ENCODE results near the gene WDR49.

Gene WDR49

DNA sequence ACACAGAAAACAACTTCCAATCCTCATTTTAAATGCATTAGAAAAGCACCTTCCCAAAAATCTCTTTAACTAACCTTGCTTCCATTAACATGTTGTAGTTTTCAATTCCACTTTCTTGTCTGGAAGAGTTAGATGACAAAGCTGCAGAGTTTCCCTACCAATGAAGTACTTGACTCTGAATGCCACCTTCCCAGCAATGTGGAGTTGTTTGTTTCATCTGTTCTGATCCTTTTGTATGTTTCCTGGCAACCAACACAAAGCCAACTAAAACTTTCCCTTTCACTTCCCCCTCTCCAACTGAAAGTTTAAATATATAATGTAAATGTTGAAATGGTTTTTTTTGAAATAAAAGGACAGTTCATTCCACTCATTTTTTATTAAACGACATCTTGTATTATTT, at the start of gene WDR49:
Gene WDR49 (minus strand): TSS at position 183 of the 400 bp plus-strand sequence. CDS start 517 bp downstream, outside the sequence.
- in situ Hi-C loops (cut with MboI; ENCODE audit: low sequenced_read_pairs) = no loop called here

DNA sequence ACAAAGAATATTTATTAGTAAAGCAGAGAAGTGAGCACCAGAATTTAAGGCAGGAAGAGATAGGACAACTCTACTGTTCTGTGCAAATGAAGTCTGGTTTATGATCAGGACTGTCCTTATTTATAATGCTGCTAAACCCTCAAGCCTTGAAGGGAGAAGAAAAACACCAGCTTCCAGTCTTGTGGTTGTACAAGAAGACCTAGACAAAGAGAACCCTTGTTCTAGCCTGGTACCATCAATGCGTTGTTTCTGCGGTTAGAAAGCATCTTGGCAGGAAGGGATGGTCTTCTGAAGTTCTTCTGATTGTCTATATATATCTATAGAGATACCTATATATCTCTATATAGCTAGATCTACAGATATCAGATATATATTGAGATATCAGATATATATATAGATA, 47.2 kb upstream of the WDR49 start:
- in situ Hi-C loops (cut with MboI; ENCODE audit: low sequenced_read_pairs) = loop anchor here (25.0 kb wide), 1 partner anchor 336 kb away; no protein-coding TSS in a partner anchor

DNA sequence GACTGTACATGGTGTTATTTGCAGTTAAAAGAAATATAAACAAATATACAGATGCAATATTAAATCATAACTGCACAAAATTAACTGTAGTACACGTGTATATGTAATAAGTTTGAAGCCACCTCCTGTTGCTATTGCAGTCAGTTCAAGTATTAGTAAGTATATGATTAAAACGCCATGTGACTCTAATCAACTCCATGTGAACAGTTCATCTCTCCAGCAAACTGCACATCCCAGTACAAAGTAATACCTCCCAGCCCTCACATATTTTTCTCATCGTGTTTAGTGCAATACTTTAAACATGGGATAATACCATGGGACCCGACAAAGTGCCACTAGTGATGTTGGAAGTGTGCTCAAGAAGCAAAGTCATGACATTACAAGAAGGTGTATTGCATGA, 46.3 kb upstream of the WDR49 start:
- in situ Hi-C loops (cut with MboI; ENCODE audit: low sequenced_read_pairs) = loop anchor here (25.0 kb wide), 1 partner anchor 337 kb away; no protein-coding TSS in a partner anchor

DNA sequence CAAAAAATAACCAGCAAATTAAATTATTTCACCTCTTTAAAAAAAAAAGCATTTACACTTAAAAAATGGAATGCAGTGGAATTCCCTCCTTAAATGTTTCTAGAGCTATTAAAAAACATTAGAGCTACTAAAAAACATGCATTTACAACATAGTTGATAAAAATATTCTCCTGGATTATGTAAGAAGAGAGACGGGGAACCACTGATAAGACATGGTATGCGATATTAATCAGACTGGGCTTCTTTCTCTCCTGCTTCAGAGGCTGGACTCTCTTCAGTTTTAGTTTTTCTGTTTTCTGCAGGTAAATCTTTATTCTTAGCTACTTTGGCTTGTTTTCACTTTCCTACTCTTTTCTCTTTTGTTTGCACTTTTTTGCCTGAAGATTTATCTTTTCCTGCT, 40.4 kb upstream of the WDR49 start:
- in situ Hi-C loops (cut with MboI; ENCODE audit: low sequenced_read_pairs) = no loop called here

DNA sequence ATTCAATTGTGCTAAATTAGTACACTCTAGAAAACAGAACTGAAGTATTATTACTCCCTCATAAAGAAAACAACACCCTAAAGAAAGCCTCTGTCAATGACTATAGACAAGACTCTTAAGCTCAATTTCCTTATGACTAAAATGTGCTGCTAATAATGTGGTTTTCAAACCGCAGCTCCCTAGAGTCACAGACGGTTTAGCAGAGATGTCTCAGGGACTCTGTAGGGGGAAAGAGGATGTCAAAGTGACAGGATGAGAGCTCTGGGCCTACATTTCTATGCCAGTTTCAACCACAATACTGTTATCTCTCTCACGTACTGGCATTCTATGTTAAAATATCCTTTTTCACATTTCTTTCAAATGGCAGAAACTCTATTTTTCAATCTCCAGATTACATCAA, 37.6 kb upstream of the WDR49 start:
- in situ Hi-C loops (cut with MboI; ENCODE audit: low sequenced_read_pairs) = no loop called here

DNA sequence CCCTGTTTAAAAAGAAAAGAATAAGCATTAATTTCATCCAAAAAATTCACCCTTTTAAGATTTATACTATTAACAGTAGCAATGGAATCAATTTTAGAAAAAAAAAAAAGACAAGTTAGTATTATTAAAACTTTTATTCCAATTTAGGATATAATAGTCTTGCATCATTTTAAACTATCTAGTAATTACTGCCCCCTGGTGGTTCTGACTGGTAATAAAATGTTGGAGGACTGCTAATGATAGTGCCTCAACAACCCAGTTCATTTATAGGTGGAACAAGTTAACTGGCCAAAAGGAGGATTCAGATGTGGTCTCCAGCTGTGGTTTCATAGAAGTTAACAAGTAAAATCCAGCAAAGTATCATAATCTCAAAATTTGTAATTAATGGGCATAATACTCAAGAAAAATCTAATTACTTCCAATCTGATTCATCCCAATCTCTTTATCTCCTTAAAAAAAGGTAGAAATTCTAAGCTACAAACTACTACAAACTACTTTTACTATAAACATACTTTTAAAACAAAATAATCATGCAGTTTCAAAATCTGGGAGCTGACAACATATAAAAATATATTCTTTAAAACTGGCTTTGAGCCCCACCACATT, 30.7 kb upstream of the WDR49 start:
- in situ Hi-C loops (cut with MboI; ENCODE audit: low sequenced_read_pairs) = no loop called here

DNA sequence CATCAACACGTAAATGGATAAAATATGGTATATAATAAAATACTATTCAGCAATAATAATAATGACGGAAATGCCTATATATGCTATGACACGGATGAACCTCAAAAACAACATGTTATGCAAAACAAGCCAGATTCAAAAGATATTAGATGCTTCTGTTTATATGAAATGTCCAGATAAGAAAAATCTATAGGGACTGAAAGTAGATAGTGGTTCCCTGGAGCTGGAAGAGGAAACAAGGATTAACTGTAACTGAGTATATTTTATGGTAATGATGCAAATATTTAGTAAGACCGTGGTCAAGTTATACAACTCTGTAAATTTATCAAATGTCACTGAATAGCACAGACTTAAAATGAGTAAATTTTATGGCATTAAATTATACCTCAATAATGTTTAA, 25.8 kb upstream of the WDR49 start:
- in situ Hi-C loops (cut with MboI; ENCODE audit: low sequenced_read_pairs) = no loop called here

DNA sequence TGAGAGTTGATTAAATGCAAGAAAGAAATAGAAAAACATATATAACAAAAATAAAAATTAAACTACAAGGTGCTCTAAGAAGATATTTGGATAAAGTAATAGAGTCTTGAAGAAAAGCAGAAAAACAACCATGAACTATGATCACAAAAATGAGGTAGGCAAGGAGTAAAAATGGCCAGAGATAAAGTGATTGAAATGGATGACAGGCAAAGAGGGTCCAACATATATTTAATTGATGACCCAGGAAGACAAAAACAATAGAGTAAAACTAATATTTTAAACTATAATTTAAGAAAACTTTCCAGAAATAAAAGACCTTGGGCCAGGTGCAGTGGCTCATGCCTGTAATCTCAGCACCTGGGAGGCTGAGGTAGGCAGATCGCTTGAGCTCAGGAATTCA, 22.1 kb upstream of the WDR49 start:
- in situ Hi-C loops (cut with MboI; ENCODE audit: low sequenced_read_pairs) = no loop called here

DNA sequence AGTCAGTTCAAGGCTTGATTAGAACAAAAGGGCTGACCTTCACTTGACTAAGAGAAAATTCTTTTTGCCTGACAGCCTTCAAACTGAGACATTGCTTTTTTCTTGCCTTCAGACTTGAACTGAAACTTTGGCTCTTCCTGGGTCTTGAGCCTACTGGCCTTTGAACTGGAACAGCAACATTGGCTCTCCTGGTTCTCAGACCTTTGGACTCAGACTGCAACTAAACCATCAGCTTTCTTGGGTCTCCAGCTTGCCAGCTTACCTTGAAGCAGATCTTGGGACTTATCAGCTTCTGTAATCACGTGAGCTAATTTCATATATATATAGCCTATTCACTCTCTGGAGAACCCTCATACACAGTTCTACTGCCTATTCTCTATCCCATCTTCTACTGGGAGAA, 19.5 kb upstream of the WDR49 start:
- in situ Hi-C loops (cut with MboI; ENCODE audit: low sequenced_read_pairs) = no loop called here

DNA sequence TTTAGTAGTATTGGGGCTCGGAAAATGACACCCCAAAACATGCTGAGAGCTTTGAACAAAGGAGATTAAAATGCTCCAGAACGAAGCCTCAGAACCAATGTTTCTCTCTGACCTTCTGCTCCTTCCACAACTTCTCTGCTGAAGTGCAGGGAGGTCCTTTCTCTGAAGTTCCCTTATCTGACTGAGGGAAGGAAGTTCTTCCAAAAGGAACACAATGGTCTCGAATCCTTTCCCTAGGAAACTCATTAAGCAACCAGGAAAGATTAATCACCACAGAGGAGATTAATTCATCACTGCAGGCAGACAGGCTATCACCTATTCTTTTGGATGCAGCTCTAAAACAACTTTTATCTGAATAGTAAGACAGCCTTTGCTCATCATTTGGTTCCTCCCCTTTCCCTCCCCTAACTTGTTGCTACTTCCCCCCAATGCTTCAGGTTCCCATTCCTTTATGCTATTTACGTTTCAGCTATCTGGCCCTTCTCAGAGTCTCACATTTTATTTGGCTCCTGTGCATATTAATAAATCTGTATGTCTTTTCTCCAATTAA, 18.2 kb upstream of the WDR49 start:
- in situ Hi-C loops (cut with MboI; ENCODE audit: low sequenced_read_pairs) = no loop called here

DNA sequence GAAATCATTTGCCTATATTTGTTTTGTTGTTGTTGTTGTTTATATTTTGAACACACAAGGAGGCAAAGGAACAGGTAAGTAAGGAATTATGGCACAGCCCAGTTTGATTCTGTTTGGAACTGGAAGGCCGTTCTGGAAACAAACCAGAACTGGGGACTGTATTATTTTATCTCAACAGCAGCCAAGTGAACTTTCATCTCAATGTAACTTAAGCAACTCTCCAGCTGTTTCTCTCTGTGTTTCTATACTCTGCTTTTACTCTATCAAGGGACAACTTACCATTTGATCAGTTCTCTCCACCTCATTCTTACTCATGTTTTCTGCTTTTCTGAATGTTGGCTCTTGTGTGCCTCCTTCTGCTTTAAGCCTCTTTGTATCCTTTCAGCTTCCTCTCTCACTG, 16.0 kb upstream of the WDR49 start:
- in situ Hi-C loops (cut with MboI; ENCODE audit: low sequenced_read_pairs) = no loop called here

DNA sequence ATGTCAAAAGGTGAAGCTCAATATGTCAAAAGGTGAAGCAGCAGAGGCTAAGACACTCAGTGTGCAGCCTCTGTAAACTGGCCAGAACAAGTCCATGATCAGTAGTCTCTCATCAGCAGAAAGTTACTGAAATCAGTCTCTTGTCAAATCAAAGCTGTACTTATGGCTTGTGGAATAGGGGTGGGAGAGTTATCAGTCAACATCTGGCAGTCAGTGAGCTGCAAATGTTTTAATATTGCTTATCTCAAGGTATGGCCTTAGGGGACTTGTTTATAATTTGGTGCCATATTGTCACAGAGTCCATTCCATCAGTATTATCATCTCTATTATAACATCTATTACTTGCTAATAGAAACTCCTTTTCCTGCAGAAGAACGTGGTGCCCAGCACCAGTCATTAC, 14.9 kb upstream of the WDR49 start:
- in situ Hi-C loops (cut with MboI; ENCODE audit: low sequenced_read_pairs) = no loop called here

DNA sequence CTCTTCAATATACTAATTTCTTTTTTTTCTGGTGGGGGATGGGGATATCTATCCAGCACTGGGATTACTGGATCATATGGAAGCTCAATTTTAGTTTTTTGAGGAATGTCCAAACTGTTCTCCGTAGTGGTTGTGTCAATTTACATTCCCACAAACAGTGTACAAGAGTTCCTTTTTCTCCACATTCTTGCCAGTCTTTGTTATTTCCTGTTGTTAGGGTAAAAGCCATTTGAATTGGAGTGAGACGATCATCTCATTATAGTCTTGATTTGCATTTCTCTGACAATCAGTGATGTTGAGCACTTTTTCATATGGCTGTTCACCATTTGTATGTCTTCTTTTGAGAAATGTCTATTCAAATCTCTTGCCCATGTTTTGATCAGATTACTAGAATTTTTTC, 12.8 kb upstream of the WDR49 start:
- in situ Hi-C loops (cut with MboI; ENCODE audit: low sequenced_read_pairs) = no loop called here

DNA sequence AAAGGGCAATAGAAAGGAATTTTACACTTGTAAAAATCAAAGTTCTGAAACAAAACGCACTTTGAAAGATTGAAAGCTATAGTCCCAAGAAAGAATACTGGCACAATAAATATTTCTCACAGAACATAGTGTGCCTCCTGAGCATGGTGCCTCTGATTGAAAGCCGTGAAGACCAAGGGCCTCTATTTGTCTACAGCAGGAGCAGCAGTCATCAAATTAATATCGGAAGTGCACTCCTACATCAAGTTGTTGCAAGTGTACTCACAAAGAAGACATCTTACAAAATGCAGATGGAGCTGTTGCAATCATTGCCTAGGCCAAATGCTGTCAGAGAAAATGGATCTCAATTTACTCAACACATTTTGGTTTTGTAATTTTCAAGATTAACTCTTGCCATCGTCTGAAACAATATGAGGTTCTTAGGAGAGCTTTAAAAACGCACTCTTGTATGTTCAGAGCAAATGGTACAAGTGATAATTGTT, 9.2 kb upstream of the WDR49 start:
- in situ Hi-C loops (cut with MboI; ENCODE audit: low sequenced_read_pairs) = no loop called here

DNA sequence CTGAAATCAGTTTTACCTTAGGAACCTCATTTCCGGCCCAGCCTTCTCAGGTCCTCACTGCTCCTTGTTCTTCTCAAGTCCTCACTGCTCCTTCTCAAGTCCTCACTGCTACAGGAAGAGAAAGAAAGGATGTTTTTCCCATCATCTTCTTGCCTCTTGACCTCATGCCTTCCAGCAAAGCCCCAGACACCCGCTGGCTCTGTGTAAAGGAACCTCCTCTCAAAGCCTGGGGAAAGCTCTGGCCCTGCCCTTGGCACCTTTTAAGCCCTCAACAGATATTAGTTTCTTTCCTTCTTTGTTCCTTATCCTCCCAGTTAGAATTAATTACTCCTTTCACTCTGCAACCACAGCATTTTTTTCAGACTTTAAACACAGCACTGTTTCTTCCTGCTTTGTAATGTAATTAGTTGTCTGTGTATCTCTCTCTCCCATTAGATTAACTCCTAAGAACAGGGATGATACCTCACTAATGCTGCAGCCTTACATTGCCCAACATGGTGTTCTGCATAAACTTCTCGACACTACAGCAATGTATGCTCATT, 4.0 kb upstream of the WDR49 start:
- in situ Hi-C loops (cut with MboI; ENCODE audit: low sequenced_read_pairs) = no loop called here

DNA sequence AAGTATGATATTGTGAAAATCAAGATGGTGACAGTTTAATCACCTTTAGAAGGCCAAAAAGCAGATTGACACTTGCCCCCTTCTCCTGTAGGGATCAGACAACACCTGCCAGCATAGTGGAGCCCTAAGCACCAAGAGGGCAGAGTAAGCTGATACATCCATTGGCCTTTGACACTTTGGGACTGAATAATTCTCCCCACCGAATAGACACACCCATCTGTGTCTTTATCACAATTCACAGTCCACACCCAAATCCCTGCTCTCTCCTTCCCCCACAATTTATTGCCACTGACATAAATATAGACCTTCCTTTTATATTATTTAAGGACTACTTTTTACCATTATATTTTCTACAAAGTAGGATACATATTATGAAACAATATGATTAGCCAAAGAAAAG, 3.1 kb upstream of the WDR49 start:
- in situ Hi-C loops (cut with MboI; ENCODE audit: low sequenced_read_pairs) = no loop called here

DNA sequence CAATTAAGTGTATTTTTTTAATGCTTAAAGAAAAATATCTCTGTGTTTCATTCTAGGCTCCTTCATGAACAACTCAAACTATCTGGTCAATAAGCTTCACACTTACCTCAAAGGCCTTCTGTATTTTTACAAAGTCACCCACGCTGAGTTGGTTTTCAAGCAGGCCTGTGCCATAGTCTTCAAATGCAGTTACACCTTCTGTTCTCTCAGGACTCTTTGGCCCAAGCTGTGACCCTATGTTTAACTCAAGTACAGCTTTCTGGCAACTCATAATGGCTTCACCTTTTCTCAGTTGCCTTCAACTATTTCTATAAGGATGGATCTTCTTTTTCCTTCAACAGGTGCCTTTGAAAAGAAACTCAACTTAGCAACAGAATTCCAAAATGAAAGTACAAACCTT, 587 bp downstream of the WDR49 start:
- in situ Hi-C loops (cut with MboI; ENCODE audit: low sequenced_read_pairs) = no loop called here

DNA sequence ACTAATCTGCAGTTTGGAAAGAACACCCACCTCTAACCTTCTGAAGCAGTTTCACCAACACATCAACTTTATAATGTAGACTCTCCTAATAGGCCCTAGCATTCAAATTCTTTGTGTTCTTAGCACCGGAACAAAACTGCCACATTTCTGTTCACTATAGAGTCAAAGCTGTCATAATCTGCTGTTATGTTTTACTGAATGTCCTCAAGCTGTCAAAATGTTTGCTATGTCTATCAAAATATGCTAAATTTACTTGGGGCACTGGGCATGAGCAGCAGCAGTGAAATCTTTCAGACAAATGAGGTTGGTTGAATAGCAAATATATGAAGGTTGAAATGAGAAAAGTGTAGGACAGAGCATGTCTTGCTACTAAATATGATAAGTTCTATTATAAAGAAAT, 1.9 kb downstream of the WDR49 start:
- in situ Hi-C loops (cut with MboI; ENCODE audit: low sequenced_read_pairs) = no loop called here

DNA sequence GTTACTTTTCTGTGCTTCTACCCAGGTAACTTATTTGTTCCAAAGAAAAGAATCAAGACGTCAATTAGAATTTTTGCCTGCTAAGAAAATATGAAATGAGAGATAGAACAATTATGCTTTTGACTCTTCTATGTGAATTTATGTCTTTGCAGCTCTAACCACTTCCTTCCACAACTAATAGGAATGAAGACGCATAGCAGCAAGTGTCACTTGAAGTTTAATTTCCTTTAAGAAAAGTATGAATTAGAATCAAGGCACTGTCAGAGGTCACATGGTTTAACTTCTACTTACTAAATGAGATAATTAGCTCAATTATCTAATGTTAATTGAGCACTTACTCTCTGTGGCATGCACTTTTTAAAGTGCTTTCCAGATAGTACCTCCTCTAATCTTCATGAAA, 3.3 kb downstream of the WDR49 start:
- in situ Hi-C loops (cut with MboI; ENCODE audit: low sequenced_read_pairs) = no loop called here

DNA sequence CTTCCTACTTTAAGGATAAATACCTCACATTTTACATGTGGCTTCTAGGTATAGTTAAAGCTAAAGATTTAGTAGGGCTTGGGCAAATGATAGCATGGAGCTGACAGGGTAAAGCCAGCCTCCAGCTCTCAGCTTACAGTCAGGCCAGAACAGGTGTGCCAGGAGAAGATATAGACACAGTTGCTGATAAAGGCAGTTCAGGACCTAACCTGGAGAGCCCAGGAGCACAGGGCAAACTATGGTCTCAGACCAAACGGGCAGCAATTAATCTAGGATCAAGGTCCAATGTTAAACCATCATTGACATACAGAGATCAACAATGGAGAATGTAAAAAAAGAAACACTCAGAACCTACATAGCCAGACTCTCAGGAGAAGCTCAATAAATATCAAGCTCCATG, 4.0 kb downstream of the WDR49 start:
- in situ Hi-C loops (cut with MboI; ENCODE audit: low sequenced_read_pairs) = no loop called here

DNA sequence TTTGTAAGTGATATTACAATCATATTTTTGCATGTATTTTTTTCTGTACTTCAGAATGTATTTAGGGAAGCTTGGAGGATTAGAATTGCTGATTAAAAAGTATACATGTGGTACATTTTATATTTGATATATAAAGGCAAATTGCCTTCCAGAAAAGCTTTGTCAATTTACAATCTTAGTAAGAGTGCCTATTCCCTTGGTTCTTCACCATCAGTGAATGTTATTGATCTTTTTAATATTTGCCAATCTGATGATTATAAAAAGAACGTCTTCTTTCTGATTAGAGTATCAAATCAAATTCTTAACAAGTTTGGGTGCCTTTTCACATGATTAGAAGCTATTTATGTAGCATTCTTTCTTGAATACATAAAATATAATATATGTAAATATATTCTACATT, 9.1 kb downstream of the WDR49 start:
- in situ Hi-C loops (cut with MboI; ENCODE audit: low sequenced_read_pairs) = no loop called here

DNA sequence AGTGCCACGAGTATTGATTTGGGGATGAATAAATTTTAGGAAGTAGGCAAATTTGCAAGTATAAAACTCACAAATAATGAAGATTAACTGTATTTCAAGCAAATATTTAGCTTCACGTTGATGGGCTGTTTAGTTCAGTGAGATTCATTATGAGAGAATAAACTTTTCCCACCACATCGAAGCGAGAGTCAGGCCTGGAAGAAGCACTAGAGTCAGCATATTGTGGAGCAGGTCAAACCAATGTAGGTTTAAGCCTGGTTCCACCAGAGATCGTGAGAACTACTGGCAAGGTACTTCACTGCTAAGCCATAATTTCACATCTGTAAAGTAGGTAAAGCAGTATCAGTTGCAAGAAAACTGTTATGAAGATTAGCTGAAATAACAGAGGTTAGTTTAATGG, 22.3 kb downstream of the WDR49 start:
- in situ Hi-C loops (cut with MboI; ENCODE audit: low sequenced_read_pairs) = no loop called here

DNA sequence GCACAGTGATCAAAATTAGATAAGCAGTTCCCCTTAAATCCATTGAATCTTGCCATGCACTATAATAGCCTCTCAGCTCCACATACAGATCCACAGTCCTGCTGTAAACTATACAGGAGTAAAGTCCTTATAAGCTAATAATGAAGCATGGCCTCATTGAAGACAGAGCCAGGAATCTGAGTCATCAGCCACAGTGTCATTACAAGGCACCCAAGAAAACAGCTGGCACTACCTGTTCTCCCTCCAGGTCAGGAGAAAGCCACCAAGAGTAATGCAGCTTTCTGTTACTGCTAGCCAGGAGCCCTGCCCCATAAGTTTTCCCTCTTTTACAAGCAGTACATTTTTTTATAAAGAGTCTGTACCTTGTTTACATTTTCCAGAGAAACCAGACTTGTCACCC, 27.3 kb downstream of the WDR49 start:
- in situ Hi-C loops (cut with MboI; ENCODE audit: low sequenced_read_pairs) = no loop called here

Measured in HL-60/S4 treated with phorbol 12-myristate 13-acetate at 8.2 ng/mL for 4 days and 3 days (cell line).